AG10803 (cell line): ENCODE measurements around the gene HOXD11.

ENCODE experiments used
- DNase-seq: peaks from one replicate; pipeline ENCODE4 v3.0.0; 2010; ENCODE audit warnings: low read depth
- H3K4me3 ChIP-seq: 2 replicates; pipeline ENCODE4 v1.5.1; 2011; ENCODE audit warnings: mild to moderate bottlenecking, low read length, control low read depth
- TF ChIP-seq, protein P1 (sequence below): conservative IDR thresholded peaks from 2 replicates; pipeline ENCODE4 v1.5.1; 2011; ENCODE audit warnings: mild to moderate bottlenecking, low read length, control low read depth, inconsistent platforms

The HOXD11 gene

DNA sequence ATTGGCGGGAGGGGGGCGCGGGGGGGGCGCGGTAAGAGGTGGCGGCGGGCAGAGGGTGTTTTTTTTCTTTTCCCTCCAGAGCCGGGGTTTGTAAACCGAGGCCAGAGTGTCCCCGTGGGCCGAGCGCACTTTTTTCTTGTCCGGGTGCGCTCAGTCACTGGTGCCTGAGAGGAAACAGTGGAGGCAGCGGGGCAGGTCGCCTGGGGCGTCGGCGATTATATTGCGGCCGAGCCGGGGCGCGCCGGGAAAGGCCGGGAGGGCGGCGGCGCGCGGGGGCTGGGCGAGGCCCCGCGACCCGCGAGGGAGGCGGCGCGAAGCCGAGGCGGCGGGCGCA is 22.7 kb downstream of the HOXD11 start:
- peak overlapping the region; percentile 59 for H3K4me3 ChIP-seq
- no peak for DNase-seq
- TF ChIP-seq, protein P1, sequence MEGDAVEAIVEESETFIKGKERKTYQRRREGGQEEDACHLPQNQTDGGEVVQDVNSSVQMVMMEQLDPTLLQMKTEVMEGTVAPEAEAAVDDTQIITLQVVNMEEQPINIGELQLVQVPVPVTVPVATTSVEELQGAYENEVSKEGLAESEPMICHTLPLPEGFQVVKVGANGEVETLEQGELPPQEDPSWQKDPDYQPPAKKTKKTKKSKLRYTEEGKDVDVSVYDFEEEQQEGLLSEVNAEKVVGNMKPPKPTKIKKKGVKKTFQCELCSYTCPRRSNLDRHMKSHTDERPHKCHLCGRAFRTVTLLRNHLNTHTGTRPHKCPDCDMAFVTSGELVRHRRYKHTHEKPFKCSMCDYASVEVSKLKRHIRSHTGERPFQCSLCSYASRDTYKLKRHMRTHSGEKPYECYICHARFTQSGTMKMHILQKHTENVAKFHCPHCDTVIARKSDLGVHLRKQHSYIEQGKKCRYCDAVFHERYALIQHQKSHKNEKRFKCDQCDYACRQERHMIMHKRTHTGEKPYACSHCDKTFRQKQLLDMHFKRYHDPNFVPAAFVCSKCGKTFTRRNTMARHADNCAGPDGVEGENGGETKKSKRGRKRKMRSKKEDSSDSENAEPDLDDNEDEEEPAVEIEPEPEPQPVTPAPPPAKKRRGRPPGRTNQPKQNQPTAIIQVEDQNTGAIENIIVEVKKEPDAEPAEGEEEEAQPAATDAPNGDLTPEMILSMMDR = no peak

DNA sequence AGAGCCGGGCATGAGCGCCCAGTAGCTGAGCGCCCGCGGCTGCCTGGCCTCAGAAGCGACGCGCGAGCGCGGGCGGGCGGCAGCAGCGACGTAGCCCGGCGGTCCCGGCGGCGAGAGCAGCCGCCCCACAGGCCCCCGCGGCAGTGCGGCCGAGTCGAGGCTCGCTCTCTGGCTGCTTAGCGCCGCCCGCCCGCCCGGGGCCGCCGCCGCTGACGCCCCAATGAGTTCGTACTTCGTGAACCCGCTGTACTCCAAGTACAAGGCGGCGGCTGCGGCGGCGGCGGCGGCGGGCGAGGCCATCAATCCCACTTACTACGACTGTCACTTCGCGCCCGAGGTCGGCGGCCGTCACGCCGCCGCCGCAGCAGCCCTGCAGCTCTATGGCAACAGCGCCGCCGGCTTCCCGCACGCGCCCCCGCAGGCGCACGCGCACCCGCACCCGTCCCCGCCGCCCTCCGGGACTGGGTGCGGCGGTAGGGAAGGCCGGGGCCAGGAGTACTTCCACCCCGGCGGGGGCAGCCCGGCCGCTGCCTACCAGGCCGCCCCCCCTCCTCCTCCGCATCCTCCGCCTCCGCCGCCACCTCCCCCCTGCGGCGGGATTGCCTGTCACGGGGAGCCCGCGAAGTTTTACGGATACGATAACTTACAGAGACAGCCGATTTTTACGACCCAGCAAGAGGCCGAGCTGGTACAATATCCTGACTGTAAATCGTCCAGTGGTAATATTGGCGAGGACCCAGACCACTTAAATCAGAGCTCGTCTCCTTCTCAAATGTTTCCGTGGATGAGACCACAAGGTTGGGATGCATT is 23.3 kb downstream of the HOXD11 start:
- TF ChIP-seq, protein P1 = no peak
- H3K4me3 ChIP-seq = peak overlapping the region; percentile 59
- DNase-seq = peak; percentile 91

DNA sequence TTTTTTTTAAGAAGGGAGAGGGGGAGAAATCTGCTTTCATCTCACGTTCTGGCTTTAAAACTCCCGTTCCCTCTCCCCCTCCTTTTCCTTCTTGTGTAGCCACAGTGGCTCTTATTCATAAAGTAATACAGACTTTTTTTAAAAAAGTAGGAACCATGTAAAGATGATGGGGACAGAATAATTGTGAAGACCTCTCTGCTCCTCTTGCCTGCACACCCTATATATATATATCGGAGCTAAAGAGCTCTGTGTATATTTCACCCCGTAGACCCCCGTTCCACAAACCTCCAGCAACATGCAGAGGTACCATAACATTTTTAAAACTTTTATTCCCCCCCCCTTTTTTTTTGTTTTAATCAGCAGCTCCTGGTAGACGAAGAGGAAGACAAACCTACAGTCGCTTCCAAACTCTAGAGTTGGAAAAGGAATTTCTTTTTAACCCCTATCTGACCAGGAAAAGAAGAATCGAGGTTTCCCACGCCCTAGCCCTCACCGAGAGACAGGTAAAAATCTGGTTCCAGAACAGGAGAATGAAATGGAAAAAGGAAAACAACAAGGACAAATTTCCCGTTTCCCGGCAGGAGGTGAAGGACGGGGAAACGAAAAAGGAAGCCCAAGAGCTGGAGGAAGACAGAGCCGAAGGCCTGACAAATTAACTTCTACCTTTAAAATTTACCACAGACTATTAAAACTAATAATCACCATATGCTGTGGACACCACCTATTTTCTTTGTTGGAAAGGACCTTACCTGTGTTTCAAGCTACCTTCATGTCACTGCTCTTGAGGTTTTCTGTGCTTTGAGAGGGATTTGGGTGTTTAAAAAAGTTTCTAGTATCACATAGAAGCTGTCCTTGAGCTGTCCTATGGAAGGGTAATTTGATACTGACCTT is 24.1 kb downstream of the HOXD11 start:
- H3K4me3 ChIP-seq = peak overlapping the region; percentile 59
- TF ChIP-seq, protein P1 = no peak
- no peak for DNase-seq

DNA sequence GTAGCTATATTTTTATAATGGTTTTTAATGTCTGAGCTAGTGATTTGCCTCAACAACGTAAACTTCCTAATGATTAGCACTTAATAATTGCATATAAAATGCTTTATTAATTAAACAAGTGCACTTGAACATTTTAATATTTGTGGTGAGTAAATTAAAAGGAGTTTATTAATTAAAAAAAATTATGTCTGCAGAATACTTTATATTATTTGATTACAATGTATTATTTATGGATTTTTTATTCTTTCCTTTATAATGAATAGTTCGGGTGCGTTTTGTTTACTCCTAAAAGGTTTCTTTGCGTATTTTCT is 24.7 kb downstream of the HOXD11 start:
- H3K4me3 ChIP-seq = peak overlapping the region; percentile 59
- TF ChIP-seq, protein P1 = no peak
- no peak for DNase-seq

DNA sequence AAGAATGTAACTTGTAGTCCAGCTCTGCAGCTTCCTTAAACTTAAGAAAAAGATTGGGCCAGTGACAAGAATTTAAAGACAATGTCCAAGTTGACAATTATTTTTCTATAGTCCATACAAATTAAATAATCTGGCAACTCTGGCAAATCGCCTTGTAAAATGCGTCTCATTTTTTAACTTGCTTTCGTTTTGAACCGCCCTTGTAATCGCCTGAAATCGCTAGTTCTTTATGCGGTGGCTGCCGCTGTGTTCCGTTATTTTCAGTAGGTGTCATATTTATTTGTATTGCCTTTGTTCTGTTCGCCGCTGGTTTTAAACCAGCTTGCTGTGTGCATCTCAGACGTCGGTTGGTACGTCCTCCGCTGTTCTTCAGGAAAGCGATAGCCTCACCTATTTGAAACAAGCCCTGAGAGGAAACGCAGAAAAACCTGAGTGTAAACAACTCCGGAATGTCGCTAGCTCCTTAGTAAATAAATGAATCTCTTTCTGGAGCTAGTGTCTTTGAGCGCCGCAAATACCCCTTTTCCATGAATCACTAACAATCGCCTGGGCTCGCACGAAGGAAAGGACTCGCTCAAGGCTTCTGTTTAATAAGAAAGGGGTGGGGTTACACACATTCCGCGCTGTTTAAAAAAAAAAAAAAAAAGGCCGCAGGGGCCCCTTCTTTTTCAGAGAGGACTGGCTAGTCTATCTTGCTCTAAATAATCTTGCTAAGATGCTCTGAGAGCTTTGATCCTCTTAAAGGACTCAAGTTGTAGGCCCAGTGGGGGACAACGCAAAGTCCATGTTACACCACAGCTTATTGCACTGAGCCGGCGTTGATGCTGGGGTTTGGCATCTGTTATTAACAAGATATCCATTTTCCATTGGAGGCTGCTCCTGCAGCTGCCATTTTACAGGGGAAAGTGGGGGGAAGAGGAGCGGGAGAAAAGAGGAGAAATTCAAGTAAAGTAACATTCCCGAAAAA is 25.4 kb downstream of the HOXD11 start:
- peak; percentile 67 for DNase-seq
- H3K4me3 ChIP-seq = peak overlapping the region; percentile 59

DNA sequence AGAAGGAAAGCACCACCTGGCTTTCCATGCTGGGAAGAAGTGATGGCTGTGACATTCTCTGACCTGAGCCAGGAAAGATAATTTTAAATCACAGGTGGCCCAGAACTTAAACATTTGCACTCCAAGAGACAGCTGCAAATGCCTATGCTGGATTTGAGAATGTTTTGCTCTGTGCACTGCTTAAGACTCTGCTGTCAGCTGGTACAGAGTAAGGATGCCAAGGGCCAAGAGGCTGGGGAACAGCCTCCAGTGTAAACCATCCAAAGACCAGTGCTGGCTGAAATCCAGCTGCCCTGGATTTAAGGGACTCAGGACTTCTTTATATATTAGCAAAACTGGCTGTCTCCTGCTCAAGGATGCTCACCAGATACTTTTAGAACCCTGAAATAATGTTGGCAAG is 26.3 kb downstream of the HOXD11 start:
- H3K4me3 ChIP-seq = no peak overlapping the region
- TF ChIP-seq, protein P1 = no peak
- DNase-seq = no peak

More for the DNA sequence above, 25.4 kb downstream of the HOXD11 start:
- TF ChIP-seq, protein P1 = no peak
